NCI-H226 (cell line): ENCODE results near the gene FOXN3.

ENCODE experiments used
- DNase-seq: peaks from one replicate; pipeline ENCODE4 v3.0.0-alpha.2; 2015

FOXN3 gene

GRCh38 chr14:89246290-89246689 lies 170.7 kb downstream of the FOXN3 start:
- no peak for DNase-seq

DNA sequence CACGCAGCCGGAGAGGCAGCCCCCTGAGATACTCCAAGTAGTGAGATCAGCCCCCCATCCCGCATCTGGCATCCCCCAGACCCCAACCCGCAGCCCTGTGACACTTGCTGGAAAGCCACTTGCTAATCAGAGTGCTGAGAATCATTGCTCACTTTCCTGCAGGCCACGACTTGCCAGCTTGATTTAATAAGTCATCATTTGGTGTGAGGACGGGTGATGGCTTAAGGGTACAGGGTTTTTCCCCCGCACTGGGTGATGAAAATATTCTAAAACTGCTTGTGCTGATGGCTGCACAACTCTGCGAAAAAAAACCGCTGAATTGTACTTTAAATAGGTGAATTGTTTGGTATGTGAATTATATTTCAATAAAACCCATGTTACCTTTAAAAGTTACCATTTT lies 171.2 kb downstream of the FOXN3 start:
- DNase-seq, result no peak

GRCh38 chr14:89244720-89245119 lies 172.3 kb downstream of the FOXN3 start:
- DNase-seq, result no peak

- DNase-seq, result no peak
Observed at GRCh38 chr14:89243741-89244140, 173.3 kb downstream of the FOXN3 start.

- DNase-seq, result no peak
Observed at GRCh38 chr14:89243286-89243685, 173.7 kb downstream of the FOXN3 start.

DNA sequence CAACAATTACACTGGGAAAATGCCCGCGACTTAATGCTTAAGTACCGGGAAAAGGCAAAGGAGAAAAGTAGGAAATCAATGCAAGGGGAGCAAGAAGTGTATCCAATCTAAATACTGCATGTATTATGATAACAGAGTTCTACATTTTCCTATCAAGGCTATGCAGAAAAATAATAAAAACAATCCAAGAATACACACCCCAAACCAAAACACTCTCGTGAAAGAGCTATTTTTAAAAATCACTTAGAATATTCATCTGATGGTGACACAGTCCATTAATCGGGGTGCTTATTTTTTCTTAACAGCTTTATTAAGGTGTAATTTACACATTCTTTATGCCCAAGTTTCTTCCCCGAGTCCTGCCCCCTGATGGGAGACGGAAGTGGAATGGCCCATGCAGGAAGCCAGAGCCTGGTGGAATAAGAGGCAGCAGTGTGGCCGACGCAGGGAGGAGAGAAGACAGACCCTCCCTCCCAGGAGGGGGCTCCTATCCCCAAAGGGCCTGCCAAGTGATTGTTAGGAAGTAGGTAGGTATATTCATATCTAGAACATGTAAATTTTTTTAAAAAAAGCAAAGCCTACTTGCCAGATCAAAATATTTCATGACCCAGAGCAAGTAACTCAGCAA lies 174.3 kb downstream of the FOXN3 start:
- no peak for DNase-seq

DNA sequence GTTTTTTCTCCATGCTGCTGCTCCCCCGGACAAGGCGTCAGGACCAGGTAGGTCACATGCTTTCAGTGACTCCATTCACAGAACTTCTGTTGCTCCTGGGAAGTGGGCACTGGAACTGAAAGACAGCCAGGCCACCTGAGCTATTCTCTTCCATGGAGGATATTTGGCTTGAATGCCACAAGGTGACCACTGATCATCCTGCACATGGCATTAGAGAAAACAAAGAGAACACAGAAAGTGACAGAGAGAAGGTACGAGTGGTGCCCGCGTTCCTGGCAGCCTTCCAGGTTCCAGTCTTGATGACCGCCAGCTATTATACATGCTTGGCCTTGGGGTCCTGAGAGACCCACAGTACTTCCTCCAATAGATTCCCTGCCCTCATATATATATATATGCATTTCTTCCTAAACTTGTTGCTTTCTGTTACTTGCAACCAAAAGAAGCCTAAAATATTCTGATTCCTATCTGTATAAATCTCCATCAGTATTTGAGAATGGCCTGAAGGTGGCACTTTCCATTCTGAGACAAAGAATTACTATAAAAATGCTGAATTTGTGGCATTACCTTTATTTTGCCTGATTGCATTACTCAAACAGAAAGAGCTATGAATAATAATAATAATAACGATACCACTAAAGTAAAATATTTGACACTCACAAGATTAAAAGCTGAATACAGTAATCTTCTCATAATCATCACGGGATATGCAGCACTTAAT lies 174.9 kb downstream of the FOXN3 start:
- no peak for DNase-seq

DNA sequence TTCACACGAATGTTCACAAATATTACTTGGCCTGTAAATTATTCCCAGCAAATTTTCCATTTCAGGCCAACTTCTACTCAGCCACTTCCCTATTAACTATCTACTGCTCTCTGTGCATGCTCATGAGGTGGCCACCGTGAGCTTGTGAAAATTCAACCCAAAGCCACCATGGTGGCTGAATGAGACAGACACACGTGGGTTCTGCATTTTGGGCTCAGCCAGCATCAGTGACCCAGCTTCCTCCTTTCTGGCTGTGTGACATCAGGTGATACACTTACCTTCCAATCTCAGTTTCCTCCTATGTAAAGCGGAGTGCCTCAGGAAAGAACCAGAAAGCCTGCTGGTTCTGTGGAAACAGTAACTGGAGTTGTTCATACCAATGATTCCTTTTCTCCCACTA lies 175.8 kb downstream of the FOXN3 start:
- no peak for DNase-seq

GRCh38 chr14:89240414-89240813 lies 176.6 kb downstream of the FOXN3 start:
- DNase-seq, result no peak

GRCh38 chr14:89239023-89239422 lies 178.0 kb downstream of the FOXN3 start:
- no peak for DNase-seq

- no peak for DNase-seq
Observed at GRCh38 chr14:89237921-89238529, 179.0 kb downstream of the FOXN3 start.

GRCh38 chr14:89236851-89237250 lies 180.2 kb downstream of the FOXN3 start:
- no peak for DNase-seq

GRCh38 chr14:89233184-89233583 lies 183.8 kb downstream of the FOXN3 start:
- no peak for DNase-seq

GRCh38 chr14:89232265-89233070 lies 184.6 kb downstream of the FOXN3 start:
- no peak for DNase-seq

DNA sequence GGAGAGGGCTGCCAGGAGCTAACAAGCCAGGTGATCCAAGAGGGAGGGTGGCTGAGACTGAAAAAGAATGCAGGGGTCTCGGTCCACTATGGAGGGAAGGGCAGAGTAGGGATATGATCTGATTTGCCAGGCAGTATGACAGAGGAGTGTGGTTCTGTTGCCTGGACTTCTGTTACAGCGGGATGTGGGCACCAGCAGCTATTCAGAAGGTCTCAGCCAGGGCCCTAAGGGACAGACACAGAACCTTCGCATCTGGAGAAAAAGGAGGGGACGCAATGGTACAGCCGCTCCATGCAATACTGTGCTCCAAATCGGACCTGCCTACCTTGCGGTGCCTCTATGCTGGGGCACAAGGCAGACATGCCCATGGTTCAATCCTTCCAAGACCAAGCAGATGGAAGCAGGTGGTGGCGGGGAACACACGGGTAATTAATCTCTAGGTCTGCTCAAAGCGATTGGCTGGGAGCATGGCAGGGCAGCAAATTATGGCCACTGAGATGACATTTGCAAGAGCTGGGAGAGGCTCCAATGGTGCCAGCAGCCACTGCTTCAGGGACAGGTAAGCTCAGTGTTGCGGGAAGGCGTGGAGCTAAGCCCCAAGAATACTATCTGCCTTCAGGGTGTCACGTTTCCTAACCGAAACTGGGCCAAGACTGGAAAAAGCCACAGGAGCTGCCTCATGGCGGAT lies 185.5 kb downstream of the FOXN3 start:
- DNase-seq, result no peak

DNA sequence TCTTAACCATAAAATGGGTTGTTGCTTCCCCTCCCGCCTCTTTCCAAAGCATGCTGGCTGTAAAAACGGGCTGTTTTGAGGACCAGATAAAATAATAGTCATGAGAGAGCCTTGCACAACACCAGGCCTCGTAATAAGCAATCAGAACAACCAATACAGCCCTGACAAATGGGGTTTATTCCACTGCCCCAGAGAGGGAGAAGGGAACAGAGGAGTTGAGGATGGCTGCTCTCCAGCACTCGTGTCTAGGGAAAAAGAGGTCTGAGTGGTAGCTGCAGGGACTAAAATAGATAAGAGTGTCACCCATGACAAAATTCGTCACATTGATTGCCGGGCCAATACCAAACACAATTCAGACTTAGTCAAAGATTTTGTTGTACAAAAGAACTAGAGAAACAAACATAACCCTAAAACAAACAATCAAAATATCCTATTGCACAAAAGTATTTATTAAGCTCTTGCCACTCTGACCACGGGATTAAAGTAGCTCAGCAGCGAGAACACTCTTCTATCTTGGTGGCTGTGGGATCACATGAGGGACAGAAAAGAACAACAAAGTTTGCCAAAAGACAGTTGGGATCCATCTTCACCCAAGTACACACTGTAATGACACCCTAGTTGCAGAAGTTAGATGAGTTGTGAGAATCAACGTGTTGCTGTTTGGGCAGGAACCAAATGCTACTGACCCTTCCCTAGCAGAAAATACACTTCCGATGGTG lies 188.0 kb downstream of the FOXN3 start:
- no peak for DNase-seq

DNA sequence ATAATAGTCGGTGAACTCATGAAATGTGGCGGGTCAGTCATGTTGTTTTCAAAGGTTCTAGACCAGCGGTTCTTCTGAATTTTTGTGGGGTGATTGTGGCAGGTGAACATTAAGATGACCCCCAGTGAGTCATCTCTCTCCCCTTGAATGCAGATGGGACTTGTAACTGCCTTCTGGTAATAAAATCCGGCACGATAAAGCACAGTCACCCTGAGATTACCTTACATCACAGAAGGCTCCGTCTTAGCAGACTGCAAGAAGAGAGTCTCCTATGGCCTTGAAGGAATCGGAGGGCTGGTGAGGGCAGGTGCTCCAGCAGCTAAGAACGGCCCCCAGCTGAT lies 189.6 kb downstream of the FOXN3 start:
- DNase-seq, result no peak

DNA sequence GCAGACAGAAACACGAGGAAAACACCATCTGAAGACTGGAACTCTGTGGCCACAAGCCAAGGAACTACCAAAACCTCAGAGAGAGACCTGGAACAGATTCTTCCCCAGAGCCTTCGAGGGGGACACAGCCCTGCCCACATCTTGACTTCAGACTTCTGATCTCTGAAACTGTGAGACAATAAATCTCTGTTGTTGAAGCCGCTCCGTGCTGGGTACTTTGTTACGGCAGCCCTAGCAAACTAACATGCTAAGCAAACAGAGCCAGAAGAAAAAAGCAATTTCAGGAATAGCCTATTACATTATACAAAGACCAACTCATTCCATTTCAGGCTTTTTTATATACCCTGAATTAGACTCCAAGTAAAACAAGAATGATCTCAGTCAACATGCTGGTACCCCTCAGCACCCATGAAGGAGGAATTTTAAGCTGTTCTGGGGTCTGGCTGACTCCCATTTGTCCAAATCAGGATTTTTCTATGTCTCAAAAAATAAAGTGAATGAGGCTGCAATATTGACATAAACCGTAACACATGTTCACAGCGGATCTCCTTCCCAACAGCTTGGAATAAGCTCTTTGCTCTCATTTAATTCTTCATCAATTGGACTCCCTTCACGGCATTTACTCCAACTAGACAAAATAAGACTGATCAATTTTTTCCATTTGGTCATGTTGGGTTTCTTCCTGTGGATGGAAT lies 190.1 kb downstream of the FOXN3 start:
- DNase-seq, result no peak

DNA sequence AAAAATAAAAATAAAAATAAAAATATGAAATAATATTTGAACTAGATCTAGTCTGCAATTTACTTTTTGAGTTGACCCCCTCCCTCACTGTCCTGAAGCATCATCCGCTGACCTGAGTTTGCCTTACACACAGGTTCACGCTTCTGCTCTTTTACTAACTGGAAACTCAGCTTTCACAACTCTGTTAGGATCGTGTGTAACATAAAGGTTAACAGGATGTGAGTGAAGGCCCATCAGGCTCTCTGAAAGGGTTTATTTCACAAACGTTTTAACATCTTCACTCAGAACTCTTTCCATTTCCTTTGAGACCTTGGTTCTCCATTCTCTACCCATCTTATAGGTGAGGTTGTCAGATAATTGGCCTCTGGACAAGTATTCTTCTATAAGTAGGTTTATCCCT lies 191.4 kb downstream of the FOXN3 start:
- DNase-seq, result no peak

DNA sequence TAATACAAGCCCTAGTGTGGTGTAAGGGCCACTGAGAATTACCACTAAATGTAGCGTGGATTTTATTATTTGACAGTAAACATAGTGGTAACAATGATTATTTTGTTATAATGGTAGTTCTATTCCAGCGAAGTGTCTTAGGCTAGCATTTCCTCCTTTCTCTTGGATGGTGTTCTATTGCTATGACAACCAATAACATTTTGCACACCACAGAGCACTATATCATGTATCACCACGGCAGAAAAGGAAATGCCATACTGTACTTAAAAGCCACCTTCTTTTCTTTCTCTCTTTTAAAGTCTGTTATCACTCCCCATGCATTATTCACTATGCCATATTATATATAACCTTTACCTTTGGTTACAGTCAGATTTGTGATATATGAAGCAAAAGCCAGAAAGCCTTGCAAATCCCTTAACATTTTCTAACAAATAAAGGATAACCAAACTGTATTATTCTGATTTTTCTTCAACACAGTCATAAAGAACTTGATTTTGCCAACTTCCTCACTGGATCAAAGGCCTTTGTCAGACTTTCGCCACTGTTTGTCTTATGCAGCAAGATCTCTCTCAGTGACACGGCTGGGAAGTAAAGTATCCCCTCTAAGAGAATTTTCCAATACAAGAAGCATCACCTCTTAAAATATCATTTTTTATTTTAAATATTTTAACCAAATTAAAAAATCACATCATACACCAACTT lies 195.8 kb downstream of the FOXN3 start:
- peak; percentile 4 for DNase-seq

- DNase-seq, result no peak
Observed at GRCh38 chr14:89219051-89219450, 198.0 kb downstream of the FOXN3 start.
